SU-DHL-6 (cell line): Measurements from ENCODE around the gene SYK.
"Not testable (repeated sequence)": the region's sequence is repeated elsewhere in the genome, so short reads cannot be mapped to it uniquely, and the experiment has no call there.

Experiments used
- H2AFZ ChIP-seq: fragments of 200-600 bp; sonication (generic); 2 replicates; pipeline ENCODE4 v1.6.1; 2014; ENCODE audit warnings: low read depth, mild to moderate bottlenecking, moderate library complexity, mixed read lengths, antibody characterized with exemption, low read length; ENCODE audit not compliant: severe bottlenecking
- H3F3A ChIP-seq: fragments of 200-600 bp; shearing (Covaris generic); 2 replicates; pipeline ENCODE4 v1.6.0; 2016; ENCODE audit warnings: antibody characterized with exemption, mild to moderate bottlenecking; ENCODE audit not compliant: insufficient read depth
- H3K27ac ChIP-seq: fragments of 200-600 bp; sonication (generic); 2 replicates; pipeline ENCODE4 v1.5.1; 2016; ENCODE audit warnings: low read depth, mild to moderate bottlenecking, low read length, moderate library complexity, mixed read lengths
- H3K27me3 ChIP-seq: fragments of 200-600 bp; sonication (generic), shearing (Covaris generic); 2 replicates; pipeline ENCODE4 v1.6.0; 2014; ENCODE audit warnings: mild to moderate bottlenecking, low read length
- H3K36me3 ChIP-seq: fragments of 200-600 bp; sonication (generic); 2 replicates; pipeline ENCODE4 v1.6.1; 2014; ENCODE audit warnings: mild to moderate bottlenecking, low read length, mixed read lengths
- H3K4me2 ChIP-seq: fragments of 300-600, 200-600 bp; shearing (Covaris generic), sonication (generic); 2 replicates; pipeline ENCODE4 v1.6.0; 2014; ENCODE audit warnings: low read length, low read depth, mild to moderate bottlenecking; ENCODE audit not compliant: poor library complexity, severe bottlenecking
- H3K4me3 ChIP-seq: fragments of 200-600 bp; sonication (generic); 2 replicates; pipeline ENCODE4 v1.5.1; 2014; ENCODE audit warnings: antibody characterized with exemption, low read length, mild to moderate bottlenecking, mixed read lengths; ENCODE audit not compliant: insufficient read depth, poor library complexity, severe bottlenecking
- H3K79me2 ChIP-seq: fragments of 200-600 bp; sonication (generic); 2 replicates; pipeline ENCODE4 v1.6.1; 2014; ENCODE audit warnings: mild to moderate bottlenecking, low read length, moderate library complexity; ENCODE audit not compliant: insufficient read depth
- H3K9ac ChIP-seq: fragments of 200-600 bp; sonication (generic); 2 replicates; pipeline ENCODE4 v1.7.0; 2014; ENCODE audit warnings: mild to moderate bottlenecking, low read length
- H3K9me2 ChIP-seq: fragments of 200-600 bp; sonication (generic); replicated peaks from 2 replicates; pipeline ENCODE4 v1.6.1; 2014; ENCODE audit warnings: low read length; ENCODE audit not compliant: insufficient read depth
- H3K9me3 ChIP-seq: fragments of 200-600 bp; sonication (generic); 2 replicates; pipeline ENCODE4 v1.6.1; 2014; ENCODE audit warnings: low read length, mixed read lengths; ENCODE audit not compliant: insufficient read depth
- H4K20me1 ChIP-seq: fragments of 200-600 bp; sonication (generic); 2 replicates; pipeline ENCODE4 v1.6.1; 2014; ENCODE audit warnings: low read depth, mild to moderate bottlenecking, antibody characterized with exemption, low read length, moderate library complexity, mixed read lengths
- CTCF ChIP-seq: fragments of 200-600 bp; sonication (generic); IDR thresholded peaks from one replicate; pipeline ENCODE4 v1.5.1; 2017; ENCODE audit warnings: antibody characterized with exemption, mild to moderate bottlenecking, low read length, moderate library complexity; ENCODE audit not compliant: insufficient read depth, poor library complexity, severe bottlenecking
- EZH2phosphoT487 ChIP-seq: fragments of 200-600 bp; sonication (generic), shearing (Covaris generic); conservative IDR thresholded peaks from 2 replicates; pipeline ENCODE4 v1.6.1; 2018; ENCODE audit warnings: mild to moderate bottlenecking, antibody characterized with exemption, low read length, moderate library complexity, mixed read lengths

The SYK gene

GRCh38 chr9:90816690-90817089 lies 15.1 kb downstream of the SYK start:
- Histone ChIP-seq H3F3A (peaks cover 18% of the 10 kb centered on the region), H3K27me3 (no peaks in the 10 kb centered on the region), H3K9ac (no peak overlapping the region), H4K20me1 (no peaks in the 10 kb centered on the region), H3K27ac (no peak overlapping the region), H3K9me3 (no peaks in the 10 kb centered on the region), H2AFZ (no peak overlapping the region), H3K9me2 (no peaks in the 10 kb centered on the region), H3K79me2 (peaks cover 57% of the 10 kb centered on the region), H3K4me2 (no peak overlapping the region), H3K4me3 (no peak overlapping the region), H3K36me3 (0 out of 2 replicates have a peak, but pooled peaks cover 10% of the 10 kb centered on the region)
- TF ChIP-seq CTCF (no peak), EZH2phosphoT487 (no peak)

GRCh38 chr9:90818279-90818678 lies 16.7 kb downstream of the SYK start:
- Histone ChIP-seq H2AFZ (no peak overlapping the region), H4K20me1 (no peaks in the 10 kb centered on the region), H3K9ac (no peak overlapping the region), H3K9me2 (no peaks in the 10 kb centered on the region), H3K27me3 (no peaks in the 10 kb centered on the region), H3K36me3 (peaks cover 19% of the 10 kb centered on the region; the same call in 1 of the 2 replicates), H3K9me3 (no peaks in the 10 kb centered on the region), H3K4me3 (no peak overlapping the region), H3K27ac (no peak overlapping the region), H3K4me2 (no peak overlapping the region), H3K79me2 (peaks cover 67% of the 10 kb centered on the region), H3F3A (peaks cover 9% of the 10 kb centered on the region)
- TF ChIP-seq EZH2phosphoT487 = no peak
- TF ChIP-seq CTCF = no peak

- not testable (repeated sequence) for H3K27me3 ChIP-seq, H3K9me2 ChIP-seq, H3K9ac ChIP-seq, H3K9me3 ChIP-seq, H3F3A ChIP-seq, H3K27ac ChIP-seq, H3K4me2 ChIP-seq, H4K20me1 ChIP-seq, H3K4me3 ChIP-seq, H2AFZ ChIP-seq
- Histone ChIP-seq H3K36me3 (peaks cover 26% of the 10 kb centered on the region; the same call in 1 of the 2 replicates), H3K79me2 (peaks cover 49% of the 10 kb centered on the region)
These were observed 18.8 kb downstream of the SYK start for GRCh38 chr9:90820406-90820805.

GRCh38 chr9:90821236-90821635 lies 19.6 kb downstream of the SYK start:
- not testable (repeated sequence) for H3K9me3 ChIP-seq, H2AFZ ChIP-seq, H3K9me2 ChIP-seq, H3K9ac ChIP-seq, H3K27me3 ChIP-seq, H3K4me3 ChIP-seq, H3K4me2 ChIP-seq, H3K27ac ChIP-seq, H4K20me1 ChIP-seq
- Histone ChIP-seq H3K79me2 (peaks cover 40% of the 10 kb centered on the region), H3K36me3 (peaks cover 26% of the 10 kb centered on the region; the same call in 1 of the 2 replicates), H3F3A (peaks cover 12% of the 10 kb centered on the region; the same call in 1 of the 2 replicates)
